Measurements from ENCODE around the gene VTA1.

DNA sequence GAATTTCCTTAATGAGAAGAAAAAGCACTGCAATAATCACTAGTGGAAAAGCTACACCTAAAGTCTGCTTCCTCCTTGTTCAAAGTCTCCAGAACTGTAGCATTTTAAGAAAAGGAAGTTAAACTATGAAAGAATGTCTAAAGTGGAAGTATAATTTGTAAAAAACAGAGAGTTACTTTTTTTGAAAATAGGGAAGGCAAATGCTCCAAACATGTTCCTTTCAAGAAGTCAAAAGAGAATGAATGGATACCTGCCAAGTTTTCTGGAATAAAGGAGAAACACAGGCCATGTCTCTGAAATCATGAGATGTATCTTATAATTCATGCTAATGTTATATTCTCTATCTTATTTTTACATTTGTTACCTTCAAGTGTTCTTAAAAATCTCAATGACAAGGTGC lies 94.0 kb downstream of the VTA1 start:
- no peak for TF ChIP-seq POLR2A (IDR thresholded peaks at IDR 0.05)
- TF ChIP-seq, protein P1, sequence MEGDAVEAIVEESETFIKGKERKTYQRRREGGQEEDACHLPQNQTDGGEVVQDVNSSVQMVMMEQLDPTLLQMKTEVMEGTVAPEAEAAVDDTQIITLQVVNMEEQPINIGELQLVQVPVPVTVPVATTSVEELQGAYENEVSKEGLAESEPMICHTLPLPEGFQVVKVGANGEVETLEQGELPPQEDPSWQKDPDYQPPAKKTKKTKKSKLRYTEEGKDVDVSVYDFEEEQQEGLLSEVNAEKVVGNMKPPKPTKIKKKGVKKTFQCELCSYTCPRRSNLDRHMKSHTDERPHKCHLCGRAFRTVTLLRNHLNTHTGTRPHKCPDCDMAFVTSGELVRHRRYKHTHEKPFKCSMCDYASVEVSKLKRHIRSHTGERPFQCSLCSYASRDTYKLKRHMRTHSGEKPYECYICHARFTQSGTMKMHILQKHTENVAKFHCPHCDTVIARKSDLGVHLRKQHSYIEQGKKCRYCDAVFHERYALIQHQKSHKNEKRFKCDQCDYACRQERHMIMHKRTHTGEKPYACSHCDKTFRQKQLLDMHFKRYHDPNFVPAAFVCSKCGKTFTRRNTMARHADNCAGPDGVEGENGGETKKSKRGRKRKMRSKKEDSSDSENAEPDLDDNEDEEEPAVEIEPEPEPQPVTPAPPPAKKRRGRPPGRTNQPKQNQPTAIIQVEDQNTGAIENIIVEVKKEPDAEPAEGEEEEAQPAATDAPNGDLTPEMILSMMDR (IDR thresholded peaks at IDR 0.05), result no peak
